Measurements from ENCODE around the gene PHACTR3. TPM values are rescaled to one million over a fixed set of nuclear protein-coding genes. Genes with fewer than 3 reads are reported as not detected.

The PHACTR3 gene
- total and polyA plus RNA-seq, 10 donors, result 1.4 to 15.0 (median 8.6) TPM

- Histone ChIP-seq H3K4me3 (no peak overlapping the region), H3K4me1 (no peaks in the 10 kb centered on the region), H3K27me3 (replicated peaks in 1 of 7) (peaks cover 0 to 27% (median 0%) of the 10 kb centered on the region in 7 donors), H3K27ac (no peak overlapping the region), H3K9me3 (no peaks in the 10 kb centered on the region), H3K36me3 (no peaks in the 10 kb centered on the region)
- no peak for DNase-seq
- intact Hi-C loops (cut with DNase I; ENCODE audit: low total_unique reads), result no loop called here
- 78 to 91% (median 84%) methylated on average over 2 of the region's 2 CpGs for WGBS, 5 donors
- TF ChIP-seq POLR2A (IDR thresholded peaks at IDR 0.05), result no peak
- TF ChIP-seq, protein P1, sequence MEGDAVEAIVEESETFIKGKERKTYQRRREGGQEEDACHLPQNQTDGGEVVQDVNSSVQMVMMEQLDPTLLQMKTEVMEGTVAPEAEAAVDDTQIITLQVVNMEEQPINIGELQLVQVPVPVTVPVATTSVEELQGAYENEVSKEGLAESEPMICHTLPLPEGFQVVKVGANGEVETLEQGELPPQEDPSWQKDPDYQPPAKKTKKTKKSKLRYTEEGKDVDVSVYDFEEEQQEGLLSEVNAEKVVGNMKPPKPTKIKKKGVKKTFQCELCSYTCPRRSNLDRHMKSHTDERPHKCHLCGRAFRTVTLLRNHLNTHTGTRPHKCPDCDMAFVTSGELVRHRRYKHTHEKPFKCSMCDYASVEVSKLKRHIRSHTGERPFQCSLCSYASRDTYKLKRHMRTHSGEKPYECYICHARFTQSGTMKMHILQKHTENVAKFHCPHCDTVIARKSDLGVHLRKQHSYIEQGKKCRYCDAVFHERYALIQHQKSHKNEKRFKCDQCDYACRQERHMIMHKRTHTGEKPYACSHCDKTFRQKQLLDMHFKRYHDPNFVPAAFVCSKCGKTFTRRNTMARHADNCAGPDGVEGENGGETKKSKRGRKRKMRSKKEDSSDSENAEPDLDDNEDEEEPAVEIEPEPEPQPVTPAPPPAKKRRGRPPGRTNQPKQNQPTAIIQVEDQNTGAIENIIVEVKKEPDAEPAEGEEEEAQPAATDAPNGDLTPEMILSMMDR (IDR thresholded peaks at IDR 0.05 in 8 of 11, conservative IDR thresholded peaks at IDR 0.05 in 3 of 11), result no peak
- no peak for TF ChIP-seq POLR2AphosphoS5 (IDR thresholded peaks at IDR 0.05)
Measured at GRCh38 chr20:59731376-59731775, 127.0 kb downstream of the PHACTR3 start.

- no peaks in the 10 kb centered on the region for H3K9me3 ChIP-seq
- 43 to 55% (median 50%) methylated on average over 3 of the region's 3 CpGs for WGBS, 5 donors
- no peak overlapping the region for H3K4me3 ChIP-seq
- H3K27ac ChIP-seq, result no peak overlapping the region
- peaks cover 0 to 46% (median 0%) of the 10 kb centered on the region in 7 donors for H3K27me3 ChIP-seq (replicated peaks in 1 of 7)
- DNase-seq, result no peak
- TF ChIP-seq, protein P1 (IDR thresholded peaks at IDR 0.05 in 8 of 11, conservative IDR thresholded peaks at IDR 0.05 in 3 of 11), result no peak
- TF ChIP-seq POLR2AphosphoS5 (IDR thresholded peaks at IDR 0.05), result no peak
- no peak for TF ChIP-seq POLR2A (IDR thresholded peaks at IDR 0.05)
- intact Hi-C loops (cut with DNase I; ENCODE audit: low total_unique reads), result no loop called here
- H3K4me1 ChIP-seq, result no peaks in the 10 kb centered on the region
- H3K36me3 ChIP-seq, result no peaks in the 10 kb centered on the region
Measured at GRCh38 chr20:59733351-59733750, 129.0 kb downstream of the PHACTR3 start.

DNA sequence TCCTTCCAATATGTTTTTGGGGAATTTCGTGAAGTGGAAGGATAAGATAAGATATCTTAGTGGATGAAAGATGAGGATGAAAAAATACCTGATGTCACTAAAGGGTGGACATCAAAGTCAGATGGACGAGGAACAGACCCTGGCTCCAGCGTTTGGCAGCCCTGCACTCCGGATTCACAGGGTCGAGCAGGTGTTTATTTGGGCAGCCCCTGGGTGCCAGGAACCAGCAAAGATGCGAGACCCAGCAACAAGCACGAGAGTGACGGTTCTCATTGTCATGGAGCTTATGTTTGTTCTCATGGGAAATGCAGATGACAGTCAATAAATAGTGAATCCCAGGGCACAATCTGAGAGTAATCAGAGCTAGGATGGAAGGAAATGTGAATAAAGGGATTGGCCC, 131.1 kb downstream of the PHACTR3 start:
- Histone ChIP-seq H3K36me3 (no peaks in the 10 kb centered on the region), H3K27me3 (replicated peaks in 1 of 7) (peaks cover 0 to 51% (median 0%) of the 10 kb centered on the region in 7 donors), H3K4me1 (no peaks in the 10 kb centered on the region), H3K27ac (no peak overlapping the region), H3K9me3 (no peaks in the 10 kb centered on the region), H3K4me3 (no peak overlapping the region)
- 42 to 57% (median 52%) methylated on average over 8 of the region's 8 CpGs for WGBS, 5 donors
- no peak for DNase-seq
- intact Hi-C loops (cut with DNase I; ENCODE audit: low total_unique reads), result no loop called here
- TF ChIP-seq, protein P1 (IDR thresholded peaks at IDR 0.05 in 8 of 11, conservative IDR thresholded peaks at IDR 0.05 in 3 of 11), result no peak
- TF ChIP-seq POLR2A (IDR thresholded peaks at IDR 0.05) (no peak), POLR2AphosphoS5 (IDR thresholded peaks at IDR 0.05) (no peak)

GRCh38 chr20:59735917-59736316, 131.6 kb downstream of the PHACTR3 start:
- no peaks in the 10 kb centered on the region for H3K4me1 ChIP-seq
- no peaks in the 10 kb centered on the region for H3K36me3 ChIP-seq
- intact Hi-C loops (cut with DNase I; ENCODE audit: low total_unique reads), result no loop called here
- H3K27me3 ChIP-seq (replicated peaks in 1 of 7), result peaks cover 0 to 56% (median 0%) of the 10 kb centered on the region in 7 donors
- WGBS, 5 donors, result 61 to 87% (median 79%) methylated on average over 1 of the region's 1 CpG
- H3K27ac ChIP-seq, result no peak overlapping the region
- H3K9me3 ChIP-seq, result no peaks in the 10 kb centered on the region
- DNase-seq, result no peak
- TF ChIP-seq POLR2AphosphoS5 (IDR thresholded peaks at IDR 0.05) (no peak), POLR2A (IDR thresholded peaks at IDR 0.05) (no peak)
- TF ChIP-seq, protein P1 (IDR thresholded peaks at IDR 0.05 in 8 of 11, conservative IDR thresholded peaks at IDR 0.05 in 3 of 11), result no peak
- no peak overlapping the region for H3K4me3 ChIP-seq

Measured in spleen (tissue), 11 donors.